Neural progenitor cell (in vitro differentiated cells): ENCODE data around the gene LRRC8D. TPM values are rescaled to one million over a fixed set of nuclear protein-coding genes. Genes with fewer than 3 reads are reported as not detected.

Source experiments
- DNase-seq: peaks from one replicate; pipeline ENCODE4 v3.0.0-alpha.2; 2016; ENCODE audit warnings: low spot score
- H2AFZ ChIP-seq: fragments of 200-600 bp; sonication (generic); replicated peaks from 2 replicates; pipeline ENCODE4 v1.6.1; 2016; ENCODE audit warnings: antibody characterized with exemption
- H3F3A ChIP-seq: fragments of 200-600 bp; sonication (generic); 2 replicates; pipeline ENCODE4 v1.6.1; 2016; ENCODE audit warnings: antibody characterized with exemption, low read depth
- H3K27ac ChIP-seq: fragments of 200-600 bp; sonication (generic); 2 replicates; pipeline ENCODE4 v1.5.1; 2016; ENCODE audit warnings: mild to moderate bottlenecking
- H3K27me3 ChIP-seq: fragments of 200-600 bp; sonication (generic); 2 replicates; pipeline ENCODE4 v1.6.1; 2016; ENCODE audit warnings: mild to moderate bottlenecking, moderate library complexity
- H3K36me3 ChIP-seq: fragments of 200-600 bp; sonication (generic); 2 replicates; pipeline ENCODE4 v1.5.1; 2016
- H3K4me1 ChIP-seq: fragments of 200-600 bp; sonication (generic); 2 replicates; pipeline ENCODE4 v1.6.1; 2016; ENCODE audit warnings: mixed run types
- H3K4me2 ChIP-seq: fragments of 200-600 bp; sonication (generic); 2 replicates; pipeline ENCODE4 v1.6.1; 2016
- H3K4me3 ChIP-seq: fragments of 200-600 bp; sonication (generic); 2 replicates; pipeline ENCODE4 v1.5.1; 2016
- H3K79me2 ChIP-seq: fragments of 200-600 bp; sonication (generic); 2 replicates; pipeline ENCODE4 v1.6.1; 2016; ENCODE audit warnings: low read depth
- H3K9ac ChIP-seq: fragments of 200-600 bp; sonication (generic); 2 replicates; pipeline ENCODE4 v1.6.1; 2016
- H3K9me3 ChIP-seq: fragments of 200-600 bp; sonication (generic); 2 replicates; pipeline ENCODE4 v1.5.1; 2016; ENCODE audit warnings: low read depth
- H4K20me1 ChIP-seq: fragments of 200-600 bp; sonication (generic); 2 replicates; pipeline ENCODE4 v1.6.1; 2016; ENCODE audit warnings: low read depth
- H3K27ac Mint-ChIP-seq: 3 replicates; pipeline ENCODE4 v1.8.0; 2021; ENCODE audit warnings: mixed read lengths
- H3K27me3 Mint-ChIP-seq: 2 replicates; pipeline ENCODE4 v1.8.0; 2022; ENCODE audit warnings: low read depth, mild to moderate bottlenecking, inconsistent platforms, moderate library complexity, mixed read lengths; ENCODE audit not compliant: insufficient read depth
- H3K36me3 Mint-ChIP-seq: 3 replicates; pipeline ENCODE4 v1.8.0; 2021; ENCODE audit warnings: mixed read lengths
- H3K4me1 Mint-ChIP-seq: 3 replicates; pipeline ENCODE4 v1.8.0; 2021; ENCODE audit warnings: mixed read lengths
- H3K4me3 Mint-ChIP-seq: 3 replicates; pipeline ENCODE4 v1.8.0; 2021; ENCODE audit warnings: mild to moderate bottlenecking, moderate library complexity, mixed read lengths
- H3K9me3 Mint-ChIP-seq: 3 replicates; pipeline ENCODE4 v1.8.0; 2020; ENCODE audit warnings: mixed read lengths
- EZH2 ChIP-seq: fragments of 200-600 bp; sonication (generic); IDR thresholded peaks from 2 replicates; pipeline ENCODE4 v1.6.1; 2017; ENCODE audit warnings: antibody characterized with exemption, mild to moderate bottlenecking, moderate library complexity
- EZH2phosphoT487 ChIP-seq: fragments of 200-600 bp; sonication (generic); IDR thresholded peaks from 2 replicates; pipeline ENCODE4 v1.6.1; 2017; ENCODE audit warnings: antibody characterized with exemption
- total RNA-seq: library from RNA; depleted of rRNA; stranded (reverse); fragments of >200 nt; gene quantifications from 2 replicates; pipeline ENCODE4 v1.2.3, GENCODE V29; 2015; ENCODE audit warnings: low replicate concordance
- TF ChIP-seq, protein P1 (sequence below): fragments of 200-600 bp; sonication (generic); IDR thresholded peaks from 2 replicates; pipeline ENCODE4 v1.5.1; 2017; ENCODE audit warnings: antibody characterized with exemption, mild to moderate bottlenecking

Gene LRRC8D
- total RNA-seq, 1 donor from 2014 or later = 55.7 TPM

- H3K27me3 Mint-ChIP-seq = no peaks in the 10 kb centered on the region
- peaks cover 6% of the 10 kb centered on the region for H3K36me3 Mint-ChIP-seq
- H3K4me3 ChIP-seq = no peak overlapping the region
- H3K27ac ChIP-seq = no peak overlapping the region
- no peaks in the 10 kb centered on the region for H3F3A ChIP-seq
- H3K9ac ChIP-seq = no peak overlapping the region
- no peak for DNase-seq
- H2AFZ ChIP-seq = no peak overlapping the region
- no peaks in the 10 kb centered on the region for H3K9me3 ChIP-seq
- no peaks in the 10 kb centered on the region for H3K9me3 Mint-ChIP-seq
- H3K4me1 ChIP-seq = no peaks in the 10 kb centered on the region
- H3K4me1 Mint-ChIP-seq = peaks cover 7% of the 10 kb centered on the region
- no peak overlapping the region for H3K4me2 ChIP-seq
- TF ChIP-seq, protein P1, sequence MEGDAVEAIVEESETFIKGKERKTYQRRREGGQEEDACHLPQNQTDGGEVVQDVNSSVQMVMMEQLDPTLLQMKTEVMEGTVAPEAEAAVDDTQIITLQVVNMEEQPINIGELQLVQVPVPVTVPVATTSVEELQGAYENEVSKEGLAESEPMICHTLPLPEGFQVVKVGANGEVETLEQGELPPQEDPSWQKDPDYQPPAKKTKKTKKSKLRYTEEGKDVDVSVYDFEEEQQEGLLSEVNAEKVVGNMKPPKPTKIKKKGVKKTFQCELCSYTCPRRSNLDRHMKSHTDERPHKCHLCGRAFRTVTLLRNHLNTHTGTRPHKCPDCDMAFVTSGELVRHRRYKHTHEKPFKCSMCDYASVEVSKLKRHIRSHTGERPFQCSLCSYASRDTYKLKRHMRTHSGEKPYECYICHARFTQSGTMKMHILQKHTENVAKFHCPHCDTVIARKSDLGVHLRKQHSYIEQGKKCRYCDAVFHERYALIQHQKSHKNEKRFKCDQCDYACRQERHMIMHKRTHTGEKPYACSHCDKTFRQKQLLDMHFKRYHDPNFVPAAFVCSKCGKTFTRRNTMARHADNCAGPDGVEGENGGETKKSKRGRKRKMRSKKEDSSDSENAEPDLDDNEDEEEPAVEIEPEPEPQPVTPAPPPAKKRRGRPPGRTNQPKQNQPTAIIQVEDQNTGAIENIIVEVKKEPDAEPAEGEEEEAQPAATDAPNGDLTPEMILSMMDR = no peak
- TF ChIP-seq EZH2 (no peak), EZH2phosphoT487 (no peak)
- H3K27ac Mint-ChIP-seq = no peak overlapping the region
- H3K36me3 ChIP-seq = peaks cover 3% of the 10 kb centered on the region
- H3K79me2 ChIP-seq = peaks cover 24% of the 10 kb centered on the region
- no peaks in the 10 kb centered on the region for H3K27me3 ChIP-seq
- H3K4me3 Mint-ChIP-seq = no peak overlapping the region
- peaks cover 52% of the 10 kb centered on the region for H4K20me1 ChIP-seq
These were observed 69.4 kb downstream of the LRRC8D start for GRCh38 chr1:89890085-89890752.

GRCh38 chr1:89892816-89893215 lies 72.0 kb downstream of the LRRC8D start:
- TF ChIP-seq, protein P1 = no peak
- TF ChIP-seq EZH2 = no peak
- TF ChIP-seq EZH2phosphoT487 = no peak
- H3K4me2 ChIP-seq = no peak overlapping the region
- no peaks in the 10 kb centered on the region for H3K9me3 ChIP-seq
- no peak overlapping the region for H2AFZ ChIP-seq
- peaks cover 38% of the 10 kb centered on the region for H4K20me1 ChIP-seq
- H3K4me1 Mint-ChIP-seq = peaks cover 7% of the 10 kb centered on the region
- no peaks in the 10 kb centered on the region for H3K27me3 ChIP-seq
- peaks cover 7% of the 10 kb centered on the region for H3K36me3 Mint-ChIP-seq
- no peak overlapping the region for H3K9ac ChIP-seq
- H3K4me1 ChIP-seq = no peaks in the 10 kb centered on the region
- no peak for DNase-seq
- no peak overlapping the region for H3K27ac Mint-ChIP-seq
- no peak overlapping the region for H3K4me3 Mint-ChIP-seq
- no peaks in the 10 kb centered on the region for H3K9me3 Mint-ChIP-seq
- no peak overlapping the region for H3K27ac ChIP-seq
- no peaks in the 10 kb centered on the region for H3F3A ChIP-seq
- no peaks in the 10 kb centered on the region for H3K27me3 Mint-ChIP-seq
- H3K36me3 ChIP-seq = no peaks in the 10 kb centered on the region
- H3K4me3 ChIP-seq = no peak overlapping the region
- peaks cover 11% of the 10 kb centered on the region for H3K79me2 ChIP-seq

- Histone ChIP-seq H3K36me3 (no peaks in the 10 kb centered on the region), H4K20me1 (peaks cover 55% of the 10 kb centered on the region), H3K4me3 (no peak overlapping the region), H3K4me2 (no peak overlapping the region), H3K27me3 (no peaks in the 10 kb centered on the region), H3K9ac (no peak overlapping the region), H2AFZ (no peak overlapping the region), H3K4me1 (peaks cover 4% of the 10 kb centered on the region), H3K79me2 (peaks cover 14% of the 10 kb centered on the region), H3K27ac (no peak overlapping the region), H3K9me3 (no peaks in the 10 kb centered on the region), H3F3A (no peaks in the 10 kb centered on the region)
- peaks cover 8% of the 10 kb centered on the region for H3K36me3 Mint-ChIP-seq
- TF ChIP-seq EZH2 (no peak), EZH2phosphoT487 (no peak)
- TF ChIP-seq, protein P1 = no peak
- H3K27ac Mint-ChIP-seq = no peak overlapping the region
- H3K27me3 Mint-ChIP-seq = no peaks in the 10 kb centered on the region
- H3K4me1 Mint-ChIP-seq = peaks cover 13% of the 10 kb centered on the region
- H3K4me3 Mint-ChIP-seq = no peak overlapping the region
- no peaks in the 10 kb centered on the region for H3K9me3 Mint-ChIP-seq
- no peak for DNase-seq
These were observed 73.7 kb downstream of the LRRC8D start for GRCh38 chr1:89894210-89895201.
